GM12872 (cell line): ENCODE results near the gene FAM78B.

ENCODE experiments used
- CTCF ChIP-seq: IDR thresholded peaks from 3 replicates; pipeline ENCODE4 v1.5.1; 2011; ENCODE audit warnings: low read depth, mild to moderate bottlenecking, low read length, moderate library complexity; ENCODE audit not compliant: insufficient read depth

The FAM78B gene

GRCh38 chr1:166083887-166084286, 82.9 kb downstream of the FAM78B start:
- TF ChIP-seq CTCF, result no peak

- no peak for TF ChIP-seq CTCF
These were observed 84.2 kb downstream of the FAM78B start for GRCh38 chr1:166082601-166083000.

GRCh38 chr1:166080967-166081870, 85.6 kb downstream of the FAM78B start:
- no peak for TF ChIP-seq CTCF

- TF ChIP-seq CTCF, result no peak
These were observed 86.4 kb downstream of the FAM78B start for GRCh38 chr1:166080277-166080966.

- TF ChIP-seq CTCF, result no peak
These were observed 87.5 kb downstream of the FAM78B start for GRCh38 chr1:166079276-166079675.

- TF ChIP-seq CTCF, result no peak
These were observed 93.3 kb downstream of the FAM78B start for GRCh38 chr1:166073489-166073888.

- no peak for TF ChIP-seq CTCF
These were observed 97.4 kb downstream of the FAM78B start for GRCh38 chr1:166069390-166069789.
